GM21526 (cell line): ENCODE data around the gene ROCK1.
"Not testable (repeated sequence)": the region's sequence is repeated elsewhere in the genome, so short reads cannot be mapped to it uniquely, and the experiment has no call there.

Experiments
- ATAC-seq: cut with Tn5 transposase; IDR thresholded peaks from one replicate; pipeline ENCODE4 v1.9.1; 2021; ENCODE audit warnings: moderate library complexity; ENCODE audit not compliant: unreplicated experiment, low FRiP score

ROCK1 gene

DNA sequence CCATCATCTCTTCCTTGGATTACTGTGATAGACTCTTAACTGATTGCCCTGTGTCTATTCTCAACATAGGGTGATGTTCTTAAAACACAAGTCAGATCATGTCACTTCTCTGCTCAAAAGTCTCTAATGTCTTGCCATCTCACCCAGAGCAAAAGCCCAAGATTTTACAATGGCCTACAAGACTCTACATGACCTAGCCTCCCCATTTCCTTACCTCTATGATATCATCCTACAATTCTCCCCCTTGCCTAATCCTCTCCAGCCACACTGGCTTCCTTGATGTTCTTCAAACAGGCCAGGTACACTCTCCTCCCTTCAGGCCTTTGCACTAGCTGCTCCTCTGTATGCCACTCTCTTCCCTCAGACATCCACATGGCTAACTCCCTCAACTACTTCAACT lies 55.1 kb downstream of the ROCK1 start:
- no peak for ATAC-seq

GRCh38 chr18:21054252-21054821 lies 57.3 kb downstream of the ROCK1 start:
- no peak for ATAC-seq

DNA sequence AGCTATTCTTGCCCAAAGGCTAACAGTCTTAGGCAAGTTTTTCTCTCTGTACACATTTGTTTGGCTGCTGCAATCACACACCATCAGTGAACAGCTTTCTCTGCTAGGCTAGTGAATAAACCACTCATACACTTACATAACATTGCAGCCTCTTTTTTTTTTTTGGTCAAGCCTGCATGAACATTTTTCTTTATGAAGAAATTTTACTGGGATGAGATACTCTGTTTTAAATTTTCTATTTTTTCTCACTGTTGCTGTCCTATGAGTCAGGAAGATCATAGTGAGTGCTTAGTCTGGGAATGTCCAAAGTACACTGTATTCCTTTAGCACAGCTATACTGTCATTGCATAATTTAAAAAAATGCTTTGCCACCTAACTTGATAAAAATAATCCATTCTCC lies 58.5 kb downstream of the ROCK1 start:
- ATAC-seq = no peak

GRCh38 chr18:21052385-21052784 lies 59.2 kb downstream of the ROCK1 start:
- ATAC-seq = no peak

DNA sequence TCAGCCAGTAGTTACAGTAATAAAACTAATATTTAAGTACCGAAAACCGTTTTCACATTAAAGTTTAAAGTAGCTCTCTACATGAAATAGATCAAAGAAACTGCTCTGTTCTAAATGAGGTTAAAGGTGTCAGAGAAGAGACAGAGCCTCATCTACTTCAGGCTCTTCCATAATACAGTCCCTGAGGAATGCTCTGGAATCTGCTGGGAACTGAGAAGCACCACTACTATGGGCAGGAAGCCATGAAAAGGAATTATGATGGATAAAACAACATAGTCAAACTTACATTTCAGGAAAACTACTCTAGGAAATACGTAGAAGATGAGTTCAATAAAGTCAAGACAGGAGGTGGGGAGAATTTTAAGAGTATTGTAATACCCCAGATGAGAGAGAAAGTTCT lies 60.0 kb downstream of the ROCK1 start:
- ATAC-seq = no peak

GRCh38 chr18:21049306-21049705 lies 62.3 kb downstream of the ROCK1 start:
- ATAC-seq = no peak

GRCh38 chr18:21047126-21047525 lies 64.5 kb downstream of the ROCK1 start:
- no peak for ATAC-seq

GRCh38 chr18:21040466-21040865 lies 71.1 kb downstream of the ROCK1 start:
- no peak for ATAC-seq

DNA sequence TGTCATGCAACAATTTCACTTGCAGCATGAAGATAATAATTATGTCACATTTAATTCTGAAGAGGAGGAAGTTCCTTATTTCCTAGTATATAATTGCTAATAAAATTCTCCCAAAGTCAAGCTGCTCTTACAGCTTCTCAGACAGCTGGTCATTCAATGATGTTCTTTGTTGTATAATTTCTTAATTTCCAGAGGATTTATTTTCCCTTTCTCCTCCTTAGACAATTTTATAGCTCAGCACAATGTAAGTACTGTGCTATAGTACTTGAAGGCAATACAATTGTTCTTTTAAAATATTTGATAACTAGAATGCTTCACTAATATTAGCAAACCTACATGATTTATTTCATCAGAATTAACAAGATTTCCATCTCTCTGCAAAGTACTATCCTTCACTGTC lies 73.4 kb downstream of the ROCK1 start:
- no peak for ATAC-seq

- no peak for ATAC-seq
Measured at GRCh38 chr18:21031845-21032244, 79.8 kb downstream of the ROCK1 start.

DNA sequence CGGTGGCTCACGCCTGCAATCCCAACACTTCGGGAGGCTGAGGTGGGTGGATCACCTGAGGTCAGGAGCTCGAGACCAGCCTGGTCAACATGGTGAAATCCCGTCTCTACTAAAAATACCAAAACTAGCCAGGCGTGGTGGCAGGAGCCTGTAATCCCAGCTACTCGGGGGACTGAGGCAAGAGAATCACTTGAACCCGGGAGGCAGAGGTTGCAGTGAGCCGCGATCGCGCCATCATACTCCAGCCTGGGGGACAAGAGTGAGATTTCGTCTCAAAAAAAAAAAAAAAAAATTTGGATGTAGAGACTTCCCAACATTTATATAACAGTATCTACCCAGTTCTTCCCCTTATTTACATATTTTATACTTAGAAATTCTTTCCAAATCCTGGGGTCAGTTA lies 93.4 kb downstream of the ROCK1 start:
- ATAC-seq = not testable (repeated sequence)

GRCh38 chr18:21012308-21012707 lies 99.3 kb downstream of the ROCK1 start:
- ATAC-seq = no peak

DNA sequence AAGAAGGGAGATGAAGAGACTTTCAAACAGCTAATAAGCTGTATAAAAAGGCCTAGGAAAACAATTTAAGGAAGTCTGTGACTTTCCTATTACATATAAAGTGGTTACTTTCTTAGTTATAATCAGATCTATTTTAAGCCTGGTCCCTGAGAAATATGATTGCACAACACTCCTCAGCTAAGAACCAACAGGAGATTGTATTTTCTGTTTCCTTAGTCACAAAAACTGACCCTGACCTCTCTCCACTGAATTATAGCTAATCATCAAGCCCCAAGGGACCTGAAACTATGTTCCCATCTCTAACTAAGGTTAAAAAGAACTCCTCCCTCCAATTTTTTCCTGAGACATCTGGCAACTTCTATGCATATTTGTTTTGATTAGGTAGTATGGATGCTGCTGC lies 106.9 kb downstream of the ROCK1 start:
- no peak for ATAC-seq

DNA sequence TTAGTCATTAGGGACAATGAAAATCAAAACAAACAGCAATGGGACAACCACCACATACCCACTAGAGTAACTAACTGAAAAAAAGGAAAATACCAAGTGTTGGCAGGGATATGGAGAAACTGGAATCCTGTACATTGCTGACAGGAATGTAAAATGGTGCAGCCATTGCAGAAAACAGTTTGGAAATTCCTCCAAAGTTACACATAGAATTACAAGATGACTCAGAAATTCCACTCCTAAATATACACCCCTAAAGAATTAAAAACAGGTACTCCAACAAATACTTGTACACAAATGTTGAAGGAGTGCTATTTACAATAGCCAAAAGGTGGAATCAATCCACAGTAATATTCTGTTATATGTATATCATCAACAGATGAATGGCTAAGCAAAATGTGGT lies 110.9 kb downstream of the ROCK1 start:
- ATAC-seq = no peak

DNA sequence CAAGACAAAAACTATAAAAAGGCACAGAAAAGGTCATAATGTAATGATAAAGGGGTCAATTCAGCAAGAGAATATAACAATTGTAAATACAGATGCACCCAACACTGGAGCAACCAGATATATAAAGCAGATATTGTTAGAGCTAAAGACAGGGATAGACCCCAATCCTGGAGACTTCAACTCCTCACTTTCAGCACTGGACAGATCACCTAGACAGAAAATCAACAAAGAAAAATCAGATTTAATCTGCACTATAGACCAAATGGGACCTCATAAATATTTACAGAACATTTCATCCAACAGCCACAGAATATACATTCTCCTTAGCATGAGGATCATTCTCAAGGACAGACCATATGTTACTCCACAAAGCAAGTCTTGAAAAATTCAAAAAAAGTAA lies 114.2 kb downstream of the ROCK1 start:
- ATAC-seq = no peak

DNA sequence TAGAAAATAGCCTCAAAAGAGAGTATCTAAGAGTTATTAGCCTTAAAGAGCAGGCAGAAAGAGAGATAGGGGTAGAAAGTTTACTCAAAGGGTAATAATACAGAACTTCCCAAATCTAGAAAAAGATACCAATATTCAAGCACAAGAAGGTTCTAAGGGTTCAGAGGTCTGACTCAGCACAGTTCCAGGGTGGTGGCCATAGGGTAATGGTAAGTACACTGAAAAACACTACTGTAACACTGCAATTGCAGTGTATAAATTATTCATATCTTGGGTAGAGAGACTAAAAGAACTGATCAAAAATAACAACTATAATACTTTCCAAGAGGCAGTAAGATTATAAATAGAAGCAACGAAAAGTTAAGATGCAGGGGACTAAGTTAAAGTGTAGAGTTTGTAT lies 115.2 kb downstream of the ROCK1 start:
- ATAC-seq = no peak

DNA sequence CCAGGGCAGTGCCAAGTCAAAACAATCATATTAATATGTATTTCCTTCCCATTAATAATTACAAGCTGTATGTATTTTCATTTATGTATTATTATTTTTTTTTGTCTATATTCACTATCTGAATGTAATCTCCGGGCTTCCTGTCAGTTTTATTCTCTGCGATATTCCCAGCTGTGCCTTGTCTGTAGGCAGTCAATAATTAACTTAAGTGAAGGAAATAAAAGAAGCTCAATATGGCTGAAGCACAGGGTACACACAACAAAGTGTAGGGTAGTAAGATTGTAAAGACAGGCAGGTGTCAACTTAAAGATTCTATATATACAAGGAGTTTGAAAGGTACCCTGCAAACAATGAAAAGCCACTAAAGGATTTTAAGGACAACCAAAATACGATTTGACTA lies 122.9 kb downstream of the ROCK1 start:
- no peak for ATAC-seq

GRCh38 chr18:20975077-20975476 lies 136.5 kb downstream of the ROCK1 start:
- no peak for ATAC-seq

DNA sequence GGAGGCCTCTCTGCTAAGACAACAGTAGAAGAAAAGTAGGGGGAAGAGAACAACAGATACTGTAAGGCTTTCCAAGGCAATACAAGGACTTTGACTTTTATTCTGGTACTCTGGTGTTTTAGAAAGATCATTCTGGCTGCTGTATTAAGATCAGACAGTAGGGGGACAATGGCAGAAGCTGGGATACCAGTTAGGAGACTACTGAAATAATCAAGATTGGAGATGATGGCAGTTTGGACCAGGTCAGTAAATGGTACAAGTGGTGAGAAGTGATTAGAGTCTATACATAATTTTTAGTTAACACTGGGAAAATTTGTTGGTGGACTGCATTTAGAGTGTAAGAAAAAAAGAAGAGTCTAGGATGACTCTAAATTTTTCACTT lies 139.7 kb downstream of the ROCK1 start:
- no peak for ATAC-seq

DNA sequence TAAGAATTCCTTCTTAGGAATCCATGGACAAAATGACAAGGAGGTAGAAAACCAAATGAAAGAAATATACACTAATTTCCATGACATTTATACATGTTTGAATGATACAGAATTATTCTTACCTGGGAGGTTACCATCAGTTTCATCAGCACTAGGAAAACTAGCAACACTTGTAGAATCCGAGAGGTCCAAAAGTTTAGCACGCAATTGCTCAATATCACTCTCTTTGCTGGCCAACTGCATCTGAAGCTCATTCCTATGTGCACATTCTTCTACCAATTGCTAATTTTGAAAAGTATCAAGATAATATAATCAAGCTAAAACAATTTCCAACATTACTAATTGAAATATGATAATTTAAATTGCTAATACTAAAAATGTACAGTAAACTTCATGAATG lies 144.8 kb downstream of the ROCK1 start:
- no peak for ATAC-seq

DNA sequence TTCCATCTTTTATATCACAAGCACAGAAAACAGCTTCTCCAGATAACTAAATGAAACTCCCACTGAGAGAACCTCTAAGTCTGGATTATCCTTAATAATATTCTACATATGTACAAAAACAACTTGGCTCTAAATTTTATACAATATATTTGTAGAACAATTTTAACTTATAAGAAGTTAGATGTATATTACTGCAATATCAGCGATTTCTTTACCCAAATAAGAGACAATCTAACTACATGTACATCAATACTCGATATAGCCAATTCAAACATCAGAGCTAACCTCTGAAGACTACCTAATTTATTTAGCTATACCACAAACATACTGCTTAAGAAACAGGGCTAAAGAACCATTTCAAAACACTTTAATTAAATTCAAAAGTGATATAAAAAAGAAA lies 148.6 kb downstream of the ROCK1 start:
- no peak for ATAC-seq

DNA sequence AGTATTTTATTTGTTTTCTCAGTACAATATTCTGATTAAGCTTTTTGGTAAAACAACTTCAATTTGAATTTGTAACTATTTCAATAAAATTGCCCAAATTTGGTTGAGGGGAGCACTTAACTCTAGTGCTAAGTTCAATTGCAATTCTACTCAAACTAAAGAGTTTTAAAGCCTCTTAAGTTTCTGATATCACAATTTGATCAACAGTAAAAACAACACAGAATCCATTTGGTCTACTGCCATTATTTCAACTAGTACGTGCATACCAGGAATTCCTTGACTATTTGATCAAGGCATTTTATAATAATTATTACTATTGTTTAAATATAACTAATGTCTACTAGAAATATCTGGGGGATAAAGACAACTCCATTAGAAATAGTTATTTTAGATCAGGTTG lies 150.9 kb downstream of the ROCK1 start:
- no peak for ATAC-seq

DNA sequence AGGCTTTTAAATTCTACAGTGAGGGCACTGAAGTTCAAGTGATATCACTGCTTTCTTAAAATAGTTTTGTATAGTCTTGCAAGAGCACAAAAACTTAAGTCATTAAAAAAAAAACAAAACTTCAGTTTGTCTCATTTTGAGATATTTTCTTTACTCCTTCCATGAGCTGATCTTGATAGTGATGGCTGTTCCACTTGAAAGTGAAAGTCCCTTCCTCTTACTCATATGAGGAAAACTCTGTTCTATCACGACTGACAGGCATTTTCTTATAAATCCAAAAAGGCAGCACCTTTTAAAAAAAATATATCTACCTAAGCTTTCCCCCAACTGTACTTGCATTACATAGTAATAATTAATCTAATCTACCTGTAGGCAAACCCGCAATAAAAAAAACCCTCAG lies 160.8 kb downstream of the ROCK1 start:
- not testable (repeated sequence) for ATAC-seq
